AG08395 (cell line): Measurements from ENCODE around the gene ST3GAL5.
A peak's percentile ranks its signal among the peaks of the same experiment; 100 is the strongest.
"Not testable (repeated sequence)": the region's sequence is repeated elsewhere in the genome, so short reads cannot be mapped to it uniquely, and the experiment has no call there.

Experiments used
- DNase-seq: peaks from one replicate; pipeline ENCODE4 v3.0.0; 2012; ENCODE audit warnings: mixed read lengths, low spot score

ST3GAL5 gene

DNA sequence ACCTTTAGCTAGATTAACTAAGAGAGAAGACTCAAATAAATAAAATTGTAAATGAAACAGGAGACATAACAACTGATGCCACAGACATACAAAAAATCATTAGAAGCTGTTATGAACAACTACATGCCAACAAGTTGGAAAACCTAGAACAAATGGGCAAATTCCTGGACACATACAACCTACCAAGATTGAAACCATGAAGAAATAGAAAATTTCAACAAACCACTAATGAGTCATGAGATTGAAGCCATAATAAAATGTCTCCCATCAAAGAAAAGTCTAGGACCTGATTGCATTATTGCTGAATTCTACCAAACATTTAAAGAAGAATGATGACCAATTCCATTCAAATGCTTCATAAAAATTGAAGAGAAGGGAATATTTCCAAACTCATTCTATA is 54.3 kb downstream of the ST3GAL5 start:
- no peak for DNase-seq

DNA sequence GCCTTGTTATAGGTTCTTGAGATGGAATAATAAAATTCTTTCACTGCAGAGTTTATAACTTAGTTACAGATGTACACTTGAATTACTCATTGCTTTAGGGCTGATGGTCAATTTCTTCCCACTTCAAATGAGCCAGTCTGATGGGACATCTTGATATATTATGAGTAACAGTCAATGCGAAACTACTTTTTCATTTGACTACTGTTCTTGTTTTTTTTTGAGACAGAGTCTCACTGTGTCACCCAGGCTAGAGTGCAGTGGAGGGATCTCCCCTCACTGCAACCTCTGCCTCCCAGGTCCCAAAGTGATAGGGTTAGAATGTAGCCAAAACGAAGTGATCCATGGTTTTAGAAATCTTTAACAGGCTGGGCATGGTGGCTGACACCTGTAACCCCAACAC is 57.1 kb downstream of the ST3GAL5 start:
- no peak for DNase-seq

GRCh38 chr2:85830645-85831044 is 58.1 kb downstream of the ST3GAL5 start:
- DNase-seq: no peak

DNA sequence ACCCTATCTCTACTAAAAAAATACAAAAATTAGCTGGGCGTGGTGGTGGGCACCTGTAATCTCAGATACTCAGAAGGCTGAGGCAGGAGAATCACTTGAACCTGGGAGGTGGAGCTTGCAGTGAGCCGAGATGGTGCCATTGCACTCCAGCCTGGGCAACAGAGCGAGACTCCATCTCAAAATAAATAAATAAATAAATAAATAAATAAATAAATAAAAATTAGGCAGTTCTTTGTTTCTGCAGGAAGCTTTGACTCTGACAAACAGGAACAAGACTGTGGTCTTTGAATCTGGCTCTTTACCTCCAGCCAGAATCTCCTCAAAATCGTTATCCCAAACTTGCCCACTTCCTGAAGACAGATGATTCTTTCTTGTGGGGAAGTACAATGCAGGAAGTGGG is 59.4 kb downstream of the ST3GAL5 start:
- DNase-seq: not testable (repeated sequence)

- DNase-seq: no peak
Observed at GRCh38 chr2:85828725-85829124, 60.1 kb downstream of the ST3GAL5 start.

DNA sequence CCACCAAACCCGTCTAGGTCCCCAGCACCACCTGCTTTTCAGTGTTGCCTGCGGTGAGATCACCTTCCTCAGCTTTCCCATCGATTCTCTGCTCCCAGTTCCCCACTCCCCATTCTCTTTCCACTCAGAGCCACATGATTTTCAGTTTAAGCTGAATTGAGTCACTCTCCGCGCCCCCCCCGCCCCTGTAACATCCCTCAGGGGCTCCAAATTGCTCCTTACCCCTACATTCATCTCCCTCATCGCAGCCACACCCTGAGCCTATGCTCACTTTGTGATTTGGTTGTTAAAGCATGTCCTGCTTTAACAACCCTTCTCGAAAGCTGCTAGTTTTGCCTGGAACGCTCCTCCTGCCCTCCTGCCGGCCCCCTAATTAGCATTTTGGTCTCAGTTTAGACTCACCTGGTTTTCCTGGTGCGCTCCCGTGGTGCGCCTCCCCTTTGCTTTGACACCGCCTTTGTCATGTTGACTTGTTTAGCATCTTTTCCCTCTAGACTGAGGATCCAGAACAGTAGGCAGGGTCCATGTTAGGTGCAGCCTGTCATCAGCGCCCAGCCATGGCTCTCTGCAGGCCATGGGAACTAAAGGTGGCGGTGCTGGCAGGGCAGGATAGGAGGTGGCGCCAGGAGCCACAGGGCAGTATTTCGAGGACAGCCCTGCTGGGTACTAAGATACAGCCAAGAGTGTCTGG is 60.8 kb downstream of the ST3GAL5 start:
- no peak for DNase-seq

GRCh38 chr2:85826990-85827878 is 61.6 kb downstream of the ST3GAL5 start:
- peak; percentile 80 for DNase-seq

GRCh38 chr2:85823951-85824350 is 64.8 kb downstream of the ST3GAL5 start:
- DNase-seq: no peak

GRCh38 chr2:85822766-85823165 is 66.0 kb downstream of the ST3GAL5 start:
- DNase-seq: no peak

DNA sequence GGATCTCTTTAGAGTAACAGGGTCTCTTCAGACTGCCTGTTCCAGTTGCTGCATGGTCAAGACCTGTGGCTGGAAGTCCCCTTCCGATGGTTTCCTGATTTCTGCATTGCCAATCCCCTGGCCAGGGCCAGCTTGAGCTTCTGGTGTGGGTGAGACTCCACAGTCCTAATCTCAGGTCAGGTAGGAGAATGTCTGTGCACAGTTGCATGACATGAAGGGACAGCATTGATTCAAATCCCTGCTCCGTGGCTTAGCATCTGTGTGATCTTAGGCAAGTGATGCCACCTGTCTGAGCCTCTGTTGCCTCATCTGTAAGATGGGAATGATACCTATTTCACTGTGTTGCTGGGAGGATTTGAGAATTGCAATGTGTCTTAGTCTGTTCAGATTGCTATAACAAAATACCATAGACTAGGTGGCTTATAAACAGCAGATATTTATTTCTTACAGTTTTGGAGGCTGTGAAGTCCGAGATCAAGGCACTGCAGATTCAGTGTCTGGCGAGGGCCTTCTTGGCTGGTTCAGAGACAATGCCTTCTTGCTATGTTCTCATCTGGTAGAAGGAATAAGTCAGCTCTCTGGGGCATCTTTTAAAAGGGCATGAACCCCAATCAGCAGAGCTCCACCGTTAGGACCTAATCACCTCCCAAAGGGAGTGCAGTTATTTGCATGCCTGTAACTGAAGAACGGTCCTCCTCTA is 68.8 kb downstream of the ST3GAL5 start:
- DNase-seq: no peak

- DNase-seq: no peak
Observed at GRCh38 chr2:85814802-85815550, 73.8 kb downstream of the ST3GAL5 start.

- peak; percentile 91 for DNase-seq
Observed at GRCh38 chr2:85813982-85814801, 74.6 kb downstream of the ST3GAL5 start.

- DNase-seq: no peak
Observed at GRCh38 chr2:85813211-85813981, 75.4 kb downstream of the ST3GAL5 start.

DNA sequence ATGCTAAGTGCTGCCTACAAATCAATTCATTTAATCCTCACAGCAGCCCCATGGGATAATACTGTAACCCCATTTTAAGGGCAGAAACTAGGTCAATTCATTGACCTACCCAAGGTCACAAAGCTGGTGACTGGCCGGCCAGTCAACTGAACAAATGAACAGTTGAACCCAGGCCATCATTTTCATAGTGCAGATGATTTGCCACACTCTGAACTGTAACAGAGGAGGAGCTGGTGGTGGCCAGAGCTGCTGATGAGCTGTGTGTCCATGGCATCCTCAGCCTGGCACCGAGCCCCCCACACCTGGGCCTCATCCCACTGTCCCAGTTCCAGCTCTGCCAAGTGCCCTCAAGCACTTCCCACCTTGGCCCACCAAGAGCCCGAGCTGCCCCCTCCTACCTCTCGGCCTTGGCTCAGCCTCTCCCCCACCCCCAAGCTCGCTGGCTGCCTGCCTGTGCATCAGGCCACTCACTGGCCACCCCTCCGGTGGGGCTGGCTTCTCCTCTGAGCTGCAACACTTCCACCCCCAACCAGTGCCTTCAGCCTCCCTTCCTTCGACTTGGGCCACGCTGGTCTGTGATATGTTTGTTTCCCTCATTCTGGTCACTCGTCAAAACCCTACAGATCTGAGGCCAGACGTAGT is 76.6 kb downstream of the ST3GAL5 start:
- DNase-seq: no peak

DNA sequence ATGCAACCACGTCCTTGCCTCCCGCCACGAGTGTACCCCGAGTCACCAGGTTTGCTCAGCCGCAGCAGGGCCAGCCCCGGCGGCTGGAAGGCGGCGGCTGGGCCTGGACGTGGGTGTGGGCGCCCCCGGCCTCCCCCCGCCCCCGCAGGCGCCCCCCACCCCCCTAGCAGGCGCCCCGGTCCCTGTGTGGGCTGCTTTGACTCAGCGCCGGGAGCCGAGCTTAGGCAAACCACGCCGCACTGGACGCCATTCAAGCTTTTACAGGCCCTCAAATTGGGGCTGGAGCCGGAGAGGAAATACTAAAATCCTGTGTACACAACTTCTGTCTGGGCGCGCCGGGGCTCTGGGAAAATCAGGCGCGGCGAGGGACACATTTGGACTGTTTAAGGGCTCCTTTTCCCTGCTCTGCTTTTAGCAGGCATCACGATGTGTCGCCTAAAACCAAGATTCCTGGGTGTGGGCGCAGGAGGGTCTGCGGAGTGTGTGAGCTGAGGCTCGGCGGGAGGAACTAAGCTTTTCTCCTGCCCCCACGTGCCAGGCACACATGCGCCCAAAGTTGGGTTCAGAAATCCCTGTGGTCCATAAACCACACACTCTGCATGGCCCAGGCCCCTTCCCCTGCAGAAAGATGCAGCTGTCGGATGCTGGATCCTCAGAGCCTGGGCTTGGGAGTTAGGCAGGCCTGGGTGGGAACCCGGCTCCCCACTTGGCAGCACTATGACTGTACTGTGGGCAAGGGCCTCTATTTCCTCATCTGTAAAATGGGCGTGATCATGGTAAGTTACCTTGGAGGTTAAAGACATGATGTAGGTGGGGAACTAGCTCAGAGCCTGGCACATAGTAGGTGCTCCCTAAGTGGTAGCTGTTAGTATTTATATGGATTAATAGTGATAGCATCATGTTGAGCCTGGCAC is 77.4 kb downstream of the ST3GAL5 start:
- peak; percentile 61 for DNase-seq

DNA sequence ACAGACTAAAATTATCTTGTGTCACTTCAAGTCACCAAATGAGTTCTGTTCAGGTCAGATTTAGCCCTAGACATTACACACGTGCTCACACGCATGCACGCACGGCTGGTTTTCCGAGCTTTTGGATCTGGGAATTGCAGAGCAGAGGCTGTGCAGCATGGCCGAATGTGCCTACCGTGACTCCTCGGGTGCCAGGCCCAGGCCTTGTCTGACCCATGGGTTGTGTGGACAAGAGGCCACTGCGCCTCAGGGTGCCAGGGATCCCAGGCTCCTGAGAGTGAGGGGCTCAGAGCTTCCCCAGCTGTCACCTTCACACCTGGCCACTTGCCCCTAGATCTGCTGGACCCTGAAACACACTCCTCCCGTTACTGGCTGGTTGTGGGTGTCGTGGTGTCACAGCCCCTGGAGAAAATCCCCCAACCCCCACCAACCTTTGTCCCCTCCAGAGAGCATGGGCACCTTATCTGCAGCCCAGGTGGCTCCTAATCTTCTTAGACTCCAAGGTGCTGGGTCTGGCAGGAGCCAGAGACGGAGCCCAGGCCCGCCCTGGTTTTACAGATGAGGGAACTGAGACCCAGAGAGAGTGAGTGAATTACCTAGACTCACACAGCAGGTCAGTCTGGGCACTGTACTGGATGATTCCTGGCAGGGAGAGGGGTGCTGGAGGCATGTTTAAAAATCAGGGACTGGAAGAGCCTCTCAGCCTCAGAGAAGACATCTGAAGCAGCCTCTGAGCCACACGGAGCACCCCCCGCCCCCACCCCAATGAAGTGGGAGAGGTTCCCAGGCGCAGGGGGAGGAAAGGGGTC is 78.2 kb downstream of the ST3GAL5 start:
- DNase-seq: no peak

GRCh38 chr2:85807756-85808155 is 81.0 kb downstream of the ST3GAL5 start:
- DNase-seq: no peak
